Breast epithelium (tissue), 4 donors: Measurements from ENCODE around the gene CABS1. TPM values are rescaled to one million over a fixed set of nuclear protein-coding genes. Genes with fewer than 3 reads are reported as not detected.

ENCODE experiments used
- DNase-seq, 2 donors: peaks; one replicate each; pipeline ENCODE4 v3.0.0-alpha.2; 2019; ENCODE audit warnings: low spot score in 2 of 2
- H3K27ac ChIP-seq, 2 donors: fragments of 200-600 bp; sonication (generic) in 1 of 2; one replicate each; pipeline ENCODE4 v1.5.1; 2016 to 2019; ENCODE audit warnings: mild to moderate bottlenecking in 1 of 2
- H3K27me3 ChIP-seq, 2 donors: fragments of 200-600 bp; sonication (generic) in 1 of 2; one replicate each; pipeline versions ENCODE4 v1.5.1 to v1.6.0; 2017 to 2019; ENCODE audit warnings: control low read depth in 1 of 2, mild to moderate bottlenecking in 1 of 2
- H3K36me3 ChIP-seq: fragments of 200-600 bp; one replicate; pipeline ENCODE4 v1.5.1; 2019
- H3K4me1 ChIP-seq, 2 donors: fragments of 200-600 bp; sonication (generic); one replicate each; pipeline ENCODE4 v1.5.1; 2016 to 2019; ENCODE audit warnings: control low read depth in 1 of 2
- H3K4me3 ChIP-seq, 3 donors: fragments of 200-600 bp; sonication (generic); 1 replicate in 2 of 3; 2 replicates in 1 of 3; pipeline ENCODE4 v1.5.1; 2016 to 2019; ENCODE audit warnings: mild to moderate bottlenecking in 3 of 3, moderate library complexity in 2 of 3
- H3K9me3 ChIP-seq, 2 donors: fragments of 200-600 bp; sonication (generic) in 1 of 2; one replicate each; pipeline ENCODE4 v1.5.1; 2016 to 2019; ENCODE audit warnings: control low read depth in 1 of 2
- POLR2A ChIP-seq: fragments of 450-650 bp; IDR thresholded peaks from one replicate; pipeline ENCODE4 v1.6.1; 2016; ENCODE audit warnings: antibody characterized with exemption, mild to moderate bottlenecking, moderate library complexity
- POLR2AphosphoS5 ChIP-seq, 3 donors: sonication (generic); formaldehyde crosslinking; IDR thresholded peaks; one replicate each; pipeline ENCODE4 v1.6.1; 2017; ENCODE audit warnings: antibody characterized with exemption in 3 of 3
- intact Hi-C: fragments of 100-400 bp; cut with DNase I; formaldehyde crosslinking; loops from one replicate; pipeline ENCODE4 v1.15.1; 2023; ENCODE audit warnings: low total_unique reads
- total RNA-seq, 3 donors: library from RNA; depleted of rRNA; stranded (reverse); fragments of >200 nt; gene quantifications; one replicate each; pipeline ENCODE4 v1.1.0, GENCODE V29; 2016
- TF ChIP-seq, protein P1 (sequence below), 3 donors: fragments of 450-650 bp; IDR thresholded peaks; one replicate each; pipeline ENCODE4 v1.5.1; 2016 to 2017; ENCODE audit warnings: antibody characterized with exemption in 3 of 3, mild to moderate bottlenecking in 3 of 3, moderate library complexity in 3 of 3

The CABS1 gene
- total RNA-seq, result not detected

- intact Hi-C loops, result no loop called here
- H3K4me1 ChIP-seq, result no peaks in the 10 kb centered on the region
- H3K36me3 ChIP-seq, result no peaks in the 10 kb centered on the region
- no peak within 1 kb of the TSS for H3K4me3 ChIP-seq
- H3K27ac ChIP-seq, result no peak within 1 kb of the TSS
- TF ChIP-seq, protein P1, sequence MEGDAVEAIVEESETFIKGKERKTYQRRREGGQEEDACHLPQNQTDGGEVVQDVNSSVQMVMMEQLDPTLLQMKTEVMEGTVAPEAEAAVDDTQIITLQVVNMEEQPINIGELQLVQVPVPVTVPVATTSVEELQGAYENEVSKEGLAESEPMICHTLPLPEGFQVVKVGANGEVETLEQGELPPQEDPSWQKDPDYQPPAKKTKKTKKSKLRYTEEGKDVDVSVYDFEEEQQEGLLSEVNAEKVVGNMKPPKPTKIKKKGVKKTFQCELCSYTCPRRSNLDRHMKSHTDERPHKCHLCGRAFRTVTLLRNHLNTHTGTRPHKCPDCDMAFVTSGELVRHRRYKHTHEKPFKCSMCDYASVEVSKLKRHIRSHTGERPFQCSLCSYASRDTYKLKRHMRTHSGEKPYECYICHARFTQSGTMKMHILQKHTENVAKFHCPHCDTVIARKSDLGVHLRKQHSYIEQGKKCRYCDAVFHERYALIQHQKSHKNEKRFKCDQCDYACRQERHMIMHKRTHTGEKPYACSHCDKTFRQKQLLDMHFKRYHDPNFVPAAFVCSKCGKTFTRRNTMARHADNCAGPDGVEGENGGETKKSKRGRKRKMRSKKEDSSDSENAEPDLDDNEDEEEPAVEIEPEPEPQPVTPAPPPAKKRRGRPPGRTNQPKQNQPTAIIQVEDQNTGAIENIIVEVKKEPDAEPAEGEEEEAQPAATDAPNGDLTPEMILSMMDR (IDR thresholded peaks at IDR 0.05), result no peak
- TF ChIP-seq POLR2A (no peak), POLR2AphosphoS5 (IDR thresholded peaks at IDR 0.05) (no peak)
- DNase-seq, result no peak
- no peaks in the 10 kb centered on the region for H3K27me3 ChIP-seq
- H3K9me3 ChIP-seq, result no peaks in the 10 kb centered on the region
Measured at GRCh38 chr4:70334681-70335080, at the start of gene CABS1. CABS1 (plus strand) TSS chr4:70334981; CDS start chr4:70335040, 59 bp downstream.

DNA sequence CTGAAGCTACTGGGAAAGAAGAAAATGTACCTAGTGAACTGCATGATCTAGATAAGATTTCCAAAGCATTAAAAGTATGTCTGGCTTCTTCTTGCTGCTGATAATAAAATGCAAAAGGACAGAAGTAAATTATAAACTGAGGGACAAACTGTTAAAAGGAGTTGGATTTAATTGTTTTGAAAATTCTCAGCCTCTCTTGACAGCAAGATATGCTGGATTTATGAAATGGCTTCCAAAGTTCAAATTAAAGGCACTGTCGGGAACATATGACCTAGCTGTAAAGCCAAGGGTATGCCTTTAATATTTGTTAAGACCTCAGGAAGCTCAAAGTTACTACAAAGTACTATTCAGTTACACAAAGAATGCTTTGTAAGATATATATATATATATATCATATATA is 46.1 kb upstream of the CABS1 start:
- no peak for TF ChIP-seq POLR2A
- TF ChIP-seq, protein P1 (IDR thresholded peaks at IDR 0.05), result no peak
- TF ChIP-seq POLR2AphosphoS5 (IDR thresholded peaks at IDR 0.05), result no peak
- H3K27ac ChIP-seq, result no peak overlapping the region
- H3K27me3 ChIP-seq, result no peaks in the 10 kb centered on the region
- no peaks in the 10 kb centered on the region for H3K36me3 ChIP-seq
- intact Hi-C loops, result no loop called here
- no peak for DNase-seq
- H3K9me3 ChIP-seq, result no peaks in the 10 kb centered on the region
- no peaks in the 10 kb centered on the region for H3K4me1 ChIP-seq
- H3K4me3 ChIP-seq, result no peak overlapping the region

DNA sequence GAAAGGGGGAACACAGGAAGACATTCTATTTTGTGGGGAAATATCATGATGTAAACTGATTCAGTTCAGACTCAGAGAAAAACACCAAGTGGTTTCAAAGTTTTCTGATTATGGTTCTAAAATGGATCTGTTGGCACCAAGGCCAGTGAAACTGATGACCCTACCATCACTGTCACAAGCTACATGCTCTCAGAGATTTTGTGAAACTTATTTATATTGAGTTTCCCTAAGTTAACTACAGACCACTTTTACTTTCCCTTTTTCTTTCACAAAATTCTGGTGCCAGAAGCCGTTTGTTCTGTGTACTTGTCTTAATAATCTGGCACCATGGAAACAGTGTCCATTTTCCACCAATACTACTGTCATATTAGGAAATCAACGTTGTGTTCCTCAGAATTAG is 43.4 kb upstream of the CABS1 start:
- no peaks in the 10 kb centered on the region for H3K4me1 ChIP-seq
- TF ChIP-seq, protein P1 (IDR thresholded peaks at IDR 0.05), result no peak
- TF ChIP-seq POLR2AphosphoS5 (IDR thresholded peaks at IDR 0.05) (no peak), POLR2A (no peak)
- H3K27ac ChIP-seq, result no peak overlapping the region
- H3K36me3 ChIP-seq, result no peaks in the 10 kb centered on the region
- no peaks in the 10 kb centered on the region for H3K9me3 ChIP-seq
- DNase-seq, result no peak
- no peak overlapping the region for H3K4me3 ChIP-seq
- no peaks in the 10 kb centered on the region for H3K27me3 ChIP-seq
- intact Hi-C loops, result no loop called here

DNA sequence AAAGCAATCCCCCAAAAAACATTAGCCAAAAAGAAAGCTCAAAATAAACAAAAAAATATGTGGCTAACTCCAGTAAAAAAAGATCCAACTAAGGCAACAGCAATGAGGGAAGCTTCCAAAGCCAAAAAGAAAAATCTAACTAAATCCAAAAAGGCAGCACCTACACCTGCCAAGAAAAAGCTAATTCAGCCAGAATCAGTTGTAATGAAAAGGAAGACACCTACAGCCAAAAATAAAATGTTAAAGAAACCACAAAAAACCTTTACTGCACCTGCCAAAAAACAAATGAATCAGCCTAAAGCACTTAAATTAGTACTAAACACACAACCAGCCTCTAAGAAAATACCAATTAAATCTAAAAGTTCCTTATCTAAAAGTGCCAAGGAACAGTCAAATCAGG is 37.2 kb upstream of the CABS1 start:
- H3K36me3 ChIP-seq, result no peaks in the 10 kb centered on the region
- no peaks in the 10 kb centered on the region for H3K27me3 ChIP-seq
- TF ChIP-seq POLR2AphosphoS5 (IDR thresholded peaks at IDR 0.05) (no peak), POLR2A (no peak)
- TF ChIP-seq, protein P1 (IDR thresholded peaks at IDR 0.05), result no peak
- H3K4me1 ChIP-seq, result no peaks in the 10 kb centered on the region
- intact Hi-C loops, result no loop called here
- no peak for DNase-seq
- no peak overlapping the region for H3K27ac ChIP-seq
- H3K9me3 ChIP-seq, result no peaks in the 10 kb centered on the region
- no peak overlapping the region for H3K4me3 ChIP-seq

- no peak for TF ChIP-seq POLR2AphosphoS5 (IDR thresholded peaks at IDR 0.05)
- Histone ChIP-seq H3K27ac (no peak overlapping the region), H3K27me3 (no peaks in the 10 kb centered on the region), H3K4me1 (no peaks in the 10 kb centered on the region), H3K4me3 (no peak overlapping the region), H3K36me3 (no peaks in the 10 kb centered on the region), H3K9me3 (no peaks in the 10 kb centered on the region)
- no peak for DNase-seq
- intact Hi-C loops, result no loop called here
Measured at GRCh38 chr4:70298051-70298450, 36.7 kb upstream of the CABS1 start.

GRCh38 chr4:70299643-70300042 is 35.1 kb upstream of the CABS1 start:
- Histone ChIP-seq H3K9me3 (no peaks in the 10 kb centered on the region), H3K36me3 (no peaks in the 10 kb centered on the region), H3K4me1 (no peaks in the 10 kb centered on the region), H3K27ac (no peak overlapping the region), H3K27me3 (no peaks in the 10 kb centered on the region), H3K4me3 (no peak overlapping the region)
- no peak for TF ChIP-seq POLR2A
- TF ChIP-seq, protein P1 (IDR thresholded peaks at IDR 0.05), result no peak
- no peak for TF ChIP-seq POLR2AphosphoS5 (IDR thresholded peaks at IDR 0.05)
- no peak for DNase-seq
- intact Hi-C loops, result no loop called here
